MG63 (cell line): ENCODE results near the gene MTMR4. TPM values are rescaled to one million over a fixed set of nuclear protein-coding genes. Genes with fewer than 3 reads are reported as not detected.

Experiments
- DNase-seq: peaks from one replicate; pipeline ENCODE4 v3.0.0-alpha.2; 2020
- H3K27me3 ChIP-seq: fragments of 250-450 bp; sonication (Bioruptor Pico); 2 replicates; pipeline ENCODE4 v1.5.1; 2020; ENCODE audit warnings: mild to moderate bottlenecking, moderate library complexity
- H3K36me3 ChIP-seq: fragments of 250-450 bp; sonication (Bioruptor Pico); 2 replicates; pipeline ENCODE4 v1.5.1; 2020; ENCODE audit warnings: mild to moderate bottlenecking, moderate library complexity
- H3K4me3 ChIP-seq: fragments of 250-450 bp; sonication (Bioruptor Pico); 2 replicates; pipeline ENCODE4 v1.5.1; 2020; ENCODE audit warnings: mild to moderate bottlenecking, moderate library complexity
- H3K9me3 ChIP-seq: fragments of 250-450 bp; sonication (Bioruptor Pico); 2 replicates; pipeline ENCODE4 v1.5.1; 2020; ENCODE audit warnings: mild to moderate bottlenecking, moderate library complexity
- total RNA-seq: library from RNA; depleted of rRNA; stranded (reverse); fragments of >200 nt; shearing (Covaris generic); gene quantifications from 2 replicates; pipeline ENCODE4 v1.2.3, GENCODE V29; 2014; ENCODE audit warnings: low replicate concordance; rRNA removed

MTMR4 gene
- total RNA-seq, 1 experiment from 2014 or later = 26.4 TPM

DNA sequence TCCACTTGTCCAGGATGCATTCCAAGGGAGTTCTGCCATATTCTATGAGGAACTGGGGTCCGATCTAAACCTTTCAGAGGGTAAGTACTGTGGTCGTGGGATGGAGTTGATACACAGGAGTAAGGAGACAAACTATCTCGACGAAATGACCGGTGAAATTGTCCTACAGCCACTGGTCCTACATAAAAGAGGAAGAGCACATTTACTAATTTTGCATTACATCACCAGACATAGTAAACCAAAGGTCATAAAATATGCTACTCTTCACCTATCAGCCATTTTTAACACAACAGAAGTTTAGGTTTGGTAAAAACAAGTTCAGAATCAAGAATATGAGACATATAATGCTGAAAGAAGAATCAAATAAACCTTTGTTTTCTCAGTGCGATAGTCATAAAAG is 34.3 kb downstream of the MTMR4 start:
- Histone ChIP-seq H3K27me3 (0 out of 2 replicates have a peak, but pooled peaks cover 4% of the 10 kb centered on the region), H3K4me3 (no peak overlapping the region), H3K36me3 (no peaks in the 10 kb centered on the region), H3K9me3 (no peaks in the 10 kb centered on the region)
- DNase-seq = no peak

DNA sequence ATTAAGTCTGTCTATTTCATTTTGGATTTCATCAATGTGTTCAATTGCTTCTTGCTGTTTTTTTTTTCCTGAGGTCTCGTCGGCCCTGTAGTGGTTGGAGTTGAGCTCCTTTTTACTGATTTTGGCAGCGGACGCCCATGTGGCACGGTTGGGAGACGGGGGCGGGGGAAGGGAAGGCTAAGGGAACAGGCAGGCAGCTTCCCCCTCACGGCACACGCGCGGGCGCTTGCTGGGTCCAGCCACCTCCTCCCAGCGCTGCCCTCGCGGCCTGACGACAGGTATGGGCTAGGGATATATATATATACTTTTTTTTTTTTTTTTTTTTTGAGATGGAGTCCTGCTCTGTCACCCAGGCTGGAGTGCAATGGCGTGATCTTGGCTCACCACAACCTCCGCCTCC is 37.6 kb downstream of the MTMR4 start:
- Histone ChIP-seq H3K36me3 (no peaks in the 10 kb centered on the region), H3K4me3 (no peak overlapping the region), H3K9me3 (no peaks in the 10 kb centered on the region), H3K27me3 (0 out of 2 replicates have a peak, but pooled peaks cover 4% of the 10 kb centered on the region)
- no peak for DNase-seq

DNA sequence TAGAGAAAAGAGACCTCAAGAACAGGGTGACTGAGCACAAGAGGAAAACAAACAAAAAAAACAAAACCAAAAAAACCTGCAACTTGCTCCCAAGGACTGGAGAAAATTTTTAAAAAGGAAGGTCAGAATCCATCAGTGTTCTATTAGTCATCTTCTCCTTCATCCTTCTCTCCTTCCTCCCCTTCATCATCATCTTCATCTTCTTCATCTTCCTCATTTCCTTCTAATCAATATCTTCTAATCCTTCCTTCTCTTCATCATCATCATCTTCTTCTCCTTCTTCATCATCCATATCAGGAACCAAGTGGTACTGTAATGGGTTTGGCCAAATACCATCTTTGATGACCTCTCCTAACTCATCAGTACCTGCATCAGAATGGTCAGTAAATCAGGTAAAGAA is 38.5 kb downstream of the MTMR4 start:
- Histone ChIP-seq H3K4me3 (no peak overlapping the region), H3K9me3 (no peaks in the 10 kb centered on the region), H3K27me3 (0 out of 2 replicates have a peak, but pooled peaks cover 7% of the 10 kb centered on the region), H3K36me3 (no peaks in the 10 kb centered on the region)
- no peak for DNase-seq

DNA sequence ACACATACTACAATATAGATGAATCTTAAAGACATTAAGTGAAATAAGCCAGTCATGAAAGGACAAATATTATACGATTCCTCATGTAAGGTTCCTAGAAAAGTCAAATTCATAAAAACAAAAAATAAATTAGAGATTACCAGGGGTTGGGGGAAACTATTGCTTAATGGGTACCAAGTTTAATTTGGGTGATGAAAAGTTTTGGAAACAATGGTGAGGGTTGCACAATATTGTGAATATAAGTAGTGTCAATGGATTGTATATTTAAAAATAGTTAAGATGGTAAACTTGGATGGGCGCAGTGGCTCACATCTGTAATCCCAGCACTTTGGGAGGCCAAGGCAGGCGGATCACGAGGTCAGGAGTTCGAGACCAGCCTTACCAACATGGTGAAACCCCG is 44.1 kb downstream of the MTMR4 start:
- no peak for DNase-seq
- no peaks in the 10 kb centered on the region for H3K9me3 ChIP-seq
- H3K4me3 ChIP-seq = no peak overlapping the region
- peaks cover 36% of the 10 kb centered on the region for H3K27me3 ChIP-seq
- H3K36me3 ChIP-seq = no peaks in the 10 kb centered on the region

DNA sequence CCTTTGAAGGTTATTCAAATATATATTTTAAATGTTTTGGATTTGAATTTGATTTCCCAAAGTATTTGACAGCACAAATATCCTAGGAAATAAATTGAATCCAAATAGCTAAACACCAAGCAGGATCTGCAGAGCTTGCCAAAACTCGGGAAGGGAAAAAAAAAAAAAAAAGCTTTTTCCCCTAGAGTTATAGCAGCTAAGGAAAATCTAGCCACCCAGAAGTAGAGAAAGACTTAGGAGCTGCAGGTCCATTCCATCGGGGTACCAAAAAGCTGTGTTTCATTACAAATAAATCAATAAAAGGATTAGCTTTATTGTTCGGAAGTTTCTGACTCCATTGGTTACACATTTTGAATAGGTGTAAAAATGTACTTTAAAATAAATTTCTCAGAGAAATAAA is 45.5 kb downstream of the MTMR4 start:
- Histone ChIP-seq H3K36me3 (no peaks in the 10 kb centered on the region), H3K27me3 (peaks cover 36% of the 10 kb centered on the region), H3K9me3 (no peaks in the 10 kb centered on the region), H3K4me3 (no peak overlapping the region)
- DNase-seq = no peak

DNA sequence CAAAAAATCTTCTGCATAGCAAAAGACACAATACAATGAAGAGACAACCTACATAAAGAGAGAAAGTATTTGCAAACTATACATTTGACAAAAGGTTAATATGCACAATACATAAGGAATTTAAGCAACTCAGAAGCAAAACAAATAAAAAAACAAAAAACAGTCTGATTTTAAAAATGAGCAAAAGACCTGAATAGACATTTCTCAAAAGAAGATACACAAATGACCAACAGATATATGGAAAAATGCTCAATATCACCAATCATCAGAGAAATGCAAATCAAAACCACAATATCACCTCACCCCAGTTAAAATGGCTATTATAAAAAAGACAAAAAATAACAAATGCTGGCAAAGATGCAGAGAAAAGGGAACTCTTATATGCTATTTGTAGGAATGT is 58.9 kb downstream of the MTMR4 start:
- H3K27me3 ChIP-seq = peaks cover 5% of the 10 kb centered on the region
- no peaks in the 10 kb centered on the region for H3K36me3 ChIP-seq
- H3K9me3 ChIP-seq = no peaks in the 10 kb centered on the region
- no peak for DNase-seq
- H3K4me3 ChIP-seq = no peak overlapping the region

DNA sequence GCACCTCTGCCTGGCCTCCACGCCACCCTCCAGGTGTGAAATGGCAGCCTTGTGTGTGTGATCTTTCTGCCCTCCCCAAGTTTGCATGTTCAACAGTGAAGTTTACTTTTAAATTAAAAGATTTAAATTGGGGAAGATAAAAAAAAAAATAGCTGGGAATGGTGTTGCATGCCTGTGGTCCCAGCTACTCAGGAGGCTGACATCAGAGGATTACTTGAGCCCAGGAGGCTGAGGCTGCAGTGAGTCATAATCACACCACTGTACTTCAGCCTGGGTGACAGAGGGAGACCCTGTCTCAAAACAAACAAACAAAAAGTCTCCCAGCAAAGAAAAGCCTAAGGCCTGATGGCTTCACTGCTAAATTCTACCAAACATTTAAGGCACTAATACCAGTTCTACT is 61.7 kb downstream of the MTMR4 start:
- DNase-seq = peak; percentile 46
- Histone ChIP-seq H3K4me3 (no peak overlapping the region), H3K27me3 (peaks cover 5% of the 10 kb centered on the region), H3K36me3 (no peaks in the 10 kb centered on the region), H3K9me3 (no peaks in the 10 kb centered on the region)

DNA sequence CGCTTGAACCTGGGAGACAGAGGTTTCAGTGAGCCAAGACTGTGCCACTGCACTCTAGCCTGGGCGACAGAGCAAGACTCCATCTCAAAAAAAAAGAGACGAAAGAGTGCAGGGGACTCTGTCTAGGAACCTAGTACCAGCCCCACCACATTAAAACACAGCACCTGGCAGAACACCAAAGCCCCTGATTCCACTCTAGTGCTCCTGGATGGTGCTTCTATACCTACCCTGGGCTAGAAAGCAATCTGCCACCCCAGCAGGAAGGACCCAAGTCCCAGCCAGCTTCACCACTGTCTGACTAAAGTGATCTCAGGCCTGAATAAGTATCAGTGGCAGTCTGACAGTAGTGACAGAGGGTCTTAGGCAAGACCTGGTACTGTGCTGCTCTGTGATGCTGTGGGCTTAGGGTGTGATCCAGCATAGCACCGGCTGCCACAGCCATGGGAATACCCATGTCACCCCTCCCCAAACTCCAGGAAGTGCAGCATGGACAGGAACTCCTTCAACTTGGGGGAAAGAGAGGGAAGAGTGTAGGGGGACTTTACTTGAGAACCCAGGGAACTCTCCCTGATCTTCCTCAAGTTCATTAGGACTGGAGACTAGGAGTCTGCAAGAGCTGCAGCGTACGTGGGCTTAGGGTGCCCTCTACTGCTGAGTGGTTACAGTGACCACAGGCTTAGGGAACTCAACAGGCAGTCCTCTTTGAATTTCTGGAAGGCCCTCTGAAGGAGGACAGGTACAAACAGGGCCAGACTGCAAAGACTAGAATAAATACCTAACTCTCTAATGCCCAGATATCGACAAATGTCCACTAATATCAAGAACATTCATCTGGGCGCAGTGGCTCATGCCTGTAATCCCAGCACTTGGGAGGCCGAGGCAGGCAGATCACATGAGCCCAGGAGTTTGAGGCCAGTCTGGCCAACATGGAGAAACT is 67.1 kb downstream of the MTMR4 start:
- DNase-seq = peak; percentile 69
- Histone ChIP-seq H3K9me3 (no peaks in the 10 kb centered on the region), H3K4me3 (no peak overlapping the region), H3K27me3 (peaks cover 8% of the 10 kb centered on the region; the same call in 1 of the 2 replicates), H3K36me3 (no peaks in the 10 kb centered on the region)

DNA sequence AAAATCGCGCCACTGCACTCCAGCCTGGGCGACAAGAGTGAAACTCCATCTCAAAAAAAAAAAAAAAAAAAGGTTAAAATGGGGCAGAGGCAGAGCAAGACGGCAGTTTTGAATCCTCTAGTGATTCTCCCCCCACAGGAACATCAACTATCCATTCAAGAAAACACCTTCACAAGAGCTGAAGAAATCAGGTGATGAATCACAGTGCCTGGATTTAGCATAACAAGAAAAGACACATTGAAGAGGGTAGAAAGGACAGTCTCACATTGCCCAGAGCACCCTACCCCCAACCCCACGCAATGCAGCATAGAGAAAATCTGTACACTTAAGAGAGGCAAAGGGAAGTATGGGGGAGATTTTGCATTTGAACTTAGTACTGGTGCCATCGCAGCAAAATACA is 68.4 kb downstream of the MTMR4 start:
- no peak overlapping the region for H3K4me3 ChIP-seq
- H3K36me3 ChIP-seq = no peaks in the 10 kb centered on the region
- H3K9me3 ChIP-seq = no peaks in the 10 kb centered on the region
- no peak for DNase-seq
- H3K27me3 ChIP-seq = peaks cover 6% of the 10 kb centered on the region; the same call in 1 of the 2 replicates

Other genes starting within 250 kb of the MTMR4 start
- not detected in 2 replicates for gene MPO, start 233.7 kb downstream of the MTMR4 start, total RNA-seq
- gene TSPOAP1, start 185.8 kb downstream of the MTMR4 start, total RNA-seq = 7.0 and 31.1 TPM in 2 replicates
- 97.2 and 170 TPM in 2 replicates for gene SUPT4H1, start 162.4 kb downstream of the MTMR4 start, total RNA-seq
- gene RNF43, start 97.1 kb downstream of the MTMR4 start, total RNA-seq = not detected in 2 replicates
- gene HSF5, start 26.2 kb downstream of the MTMR4 start, total RNA-seq = not detected in 2 replicates
- 0.03 TPM in 1 of 2 replicates, not detected in the other for gene TEX14, start 177.4 kb upstream of the MTMR4 start, total RNA-seq
- gene RAD51C, start 178.0 kb upstream of the MTMR4 start, total RNA-seq = 51.3 and 55.3 TPM in 2 replicates
- 0.76 and 0.99 TPM in 2 replicates for gene PPM1E, start 241.2 kb upstream of the MTMR4 start, total RNA-seq